ENCODE data around the gene SMAD6. TPM values are rescaled to one million over a fixed set of nuclear protein-coding genes. Genes with fewer than 3 reads are reported as not detected.
"Not testable (repeated sequence)": the region's sequence is repeated elsewhere in the genome, so short reads cannot be mapped to it uniquely, and the experiment has no call there.

SMAD6 gene
- total RNA-seq, 6 experiments from 2014 or later: 10.5 to 17.2 (median 12.3) TPM

GRCh38 chr15:66827698-66828055, 125.6 kb downstream of the SMAD6 start:
- DNase-seq: no peak
- WGBS (ENCODE audit: insufficient coverage, low coverage, low lambda C conversion rate, missing lambda C conversion rate): 99% methylated on average over 6 of the region's 6 CpGs
- peaks cover 0 to 21% (median 0%) of the 10 kb centered on the region in 4 donors for H3K4me1 ChIP-seq
- intact Hi-C loops (cut with DNase I): no loop called here
- H3K27me3 ChIP-seq: no peaks in the 10 kb centered on the region
- H3K36me3 ChIP-seq: no peaks in the 10 kb centered on the region
- no peak overlapping the region for H3K4me3 ChIP-seq
- no peaks in the 10 kb centered on the region for H3K9me3 ChIP-seq
- TF ChIP-seq CTCF (IDR thresholded peaks at IDR 0.05): no peak
- no peak for TF ChIP-seq POLR2A (IDR thresholded peaks at IDR 0.05)
- ATAC-seq: no peak
- H3K27ac ChIP-seq: no peak overlapping the region

GRCh38 chr15:66828817-66829541, 126.9 kb downstream of the SMAD6 start:
- H3K9me3 ChIP-seq; H3K27me3 ChIP-seq; intact Hi-C loops (cut with DNase I); DNase-seq; H3K4me3 ChIP-seq; ATAC-seq; H3K27ac ChIP-seq; H3K36me3 ChIP-seq: not testable (repeated sequence)
- 88% methylated on average over 11 of the region's 11 CpGs for WGBS (ENCODE audit: insufficient coverage, low coverage, low lambda C conversion rate, missing lambda C conversion rate)
- H3K4me1 ChIP-seq: peaks cover 0 to 20% (median 0%) of the 10 kb centered on the region in 4 donors

- no peak for TF ChIP-seq CTCF (IDR thresholded peaks at IDR 0.05)
- TF ChIP-seq POLR2A (IDR thresholded peaks at IDR 0.05): no peak
- H3K27me3 ChIP-seq: no peaks in the 10 kb centered on the region
- H3K4me1 ChIP-seq: peaks cover 0 to 15% (median 0%) of the 10 kb centered on the region in 4 donors
- no peak overlapping the region for H3K4me3 ChIP-seq
- WGBS (ENCODE audit: insufficient coverage, low coverage, low lambda C conversion rate, missing lambda C conversion rate): 84% methylated on average over 3 of the region's 4 CpGs
- DNase-seq: no peak
- no peaks in the 10 kb centered on the region for H3K9me3 ChIP-seq
- intact Hi-C loops (cut with DNase I): no loop called here
- H3K27ac ChIP-seq: no peak overlapping the region
- no peak for ATAC-seq
- no peaks in the 10 kb centered on the region for H3K36me3 ChIP-seq
Observed at GRCh38 chr15:66829551-66830121, 127.6 kb downstream of the SMAD6 start.

GRCh38 chr15:66830358-66830757, 128.3 kb downstream of the SMAD6 start:
- TF ChIP-seq POLR2A (IDR thresholded peaks at IDR 0.05) (no peak), CTCF (IDR thresholded peaks at IDR 0.05) (no peak)
- 5% methylated on average over 6 of the region's 6 CpGs for WGBS (ENCODE audit: insufficient coverage, low coverage, low lambda C conversion rate, missing lambda C conversion rate)
- no peak overlapping the region for H3K4me3 ChIP-seq
- H3K36me3 ChIP-seq: no peaks in the 10 kb centered on the region
- no peaks in the 10 kb centered on the region for H3K27me3 ChIP-seq
- peak in 1 of 3 donors; percentile 56 for DNase-seq
- H3K27ac ChIP-seq: no peak overlapping the region
- intact Hi-C loops (cut with DNase I): no loop called here
- ATAC-seq: peak; percentile 59 to 94 (median 66)
- no peaks in the 10 kb centered on the region for H3K9me3 ChIP-seq
- H3K4me1 ChIP-seq: peaks cover 0 to 11% (median 0%) of the 10 kb centered on the region in 4 donors

- DNase-seq: no peak
- TF ChIP-seq CTCF (IDR thresholded peaks at IDR 0.05) (no peak), POLR2A (IDR thresholded peaks at IDR 0.05) (no peak)
- H3K4me1 ChIP-seq: peaks cover 0 to 11% (median 0%) of the 10 kb centered on the region in 4 donors
- H3K27me3 ChIP-seq: no peaks in the 10 kb centered on the region
- no peak overlapping the region for H3K27ac ChIP-seq
- no peaks in the 10 kb centered on the region for H3K9me3 ChIP-seq
- 76% methylated on average over 3 of the region's 3 CpGs for WGBS (ENCODE audit: insufficient coverage, low coverage, low lambda C conversion rate, missing lambda C conversion rate)
- ATAC-seq: no peak
- H3K4me3 ChIP-seq: no peak overlapping the region
- intact Hi-C loops (cut with DNase I): no loop called here
- no peaks in the 10 kb centered on the region for H3K36me3 ChIP-seq
Observed at GRCh38 chr15:66830823-66831222, 128.8 kb downstream of the SMAD6 start.

All from right lobe of liver (tissue), 6 donors.